C4-2B (cell line): Measurements from ENCODE around the gene DNAJC15.

Source experiments
- ZFX ChIP-seq: fragments of 450-650 bp; IDR thresholded peaks from 2 replicates; pipeline ENCODE4 v1.6.1; 2017
- TF ChIP-seq, protein P1 (sequence below): fragments of 450-650 bp; conservative IDR thresholded peaks from 2 replicates; pipeline ENCODE4 v1.5.1; 2017; ENCODE audit warnings: mild to moderate bottlenecking

DNA sequence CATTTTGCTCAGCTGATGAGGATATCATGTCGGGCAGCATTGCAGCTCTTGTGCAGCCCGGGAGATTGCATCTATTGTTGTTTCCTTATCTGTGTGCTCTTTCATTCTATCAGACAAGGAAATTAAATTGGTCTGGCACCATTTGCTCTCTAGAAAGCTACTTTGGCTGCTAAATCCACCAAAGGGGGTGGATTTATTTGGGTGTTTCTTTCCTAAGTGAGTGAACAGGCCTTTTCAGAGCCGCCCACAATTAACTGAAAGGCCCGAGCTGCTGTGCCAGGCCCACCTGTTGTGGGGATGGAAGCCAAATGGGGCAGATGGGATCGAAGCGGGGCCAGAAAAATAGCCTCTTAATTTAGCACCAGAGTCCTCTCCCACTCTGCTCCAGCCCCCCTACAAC lies 99.4 kb downstream of the DNAJC15 start:
- TF ChIP-seq, protein P1, sequence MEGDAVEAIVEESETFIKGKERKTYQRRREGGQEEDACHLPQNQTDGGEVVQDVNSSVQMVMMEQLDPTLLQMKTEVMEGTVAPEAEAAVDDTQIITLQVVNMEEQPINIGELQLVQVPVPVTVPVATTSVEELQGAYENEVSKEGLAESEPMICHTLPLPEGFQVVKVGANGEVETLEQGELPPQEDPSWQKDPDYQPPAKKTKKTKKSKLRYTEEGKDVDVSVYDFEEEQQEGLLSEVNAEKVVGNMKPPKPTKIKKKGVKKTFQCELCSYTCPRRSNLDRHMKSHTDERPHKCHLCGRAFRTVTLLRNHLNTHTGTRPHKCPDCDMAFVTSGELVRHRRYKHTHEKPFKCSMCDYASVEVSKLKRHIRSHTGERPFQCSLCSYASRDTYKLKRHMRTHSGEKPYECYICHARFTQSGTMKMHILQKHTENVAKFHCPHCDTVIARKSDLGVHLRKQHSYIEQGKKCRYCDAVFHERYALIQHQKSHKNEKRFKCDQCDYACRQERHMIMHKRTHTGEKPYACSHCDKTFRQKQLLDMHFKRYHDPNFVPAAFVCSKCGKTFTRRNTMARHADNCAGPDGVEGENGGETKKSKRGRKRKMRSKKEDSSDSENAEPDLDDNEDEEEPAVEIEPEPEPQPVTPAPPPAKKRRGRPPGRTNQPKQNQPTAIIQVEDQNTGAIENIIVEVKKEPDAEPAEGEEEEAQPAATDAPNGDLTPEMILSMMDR = no peak
- no peak for TF ChIP-seq ZFX
